Stomach (tissue), 9 donors: ENCODE data around the gene CD82. TPM values are rescaled to one million over a fixed set of nuclear protein-coding genes. Genes with fewer than 3 reads are reported as not detected.

Experiments
- DNase-seq, 2 donors: peaks; one replicate each; pipeline versions ENCODE4 v3.0.0 to v3.0.0-alpha.2; 2013 to 2019
- H3K27ac ChIP-seq, 5 donors: fragments of 200-600 bp in 4 of 5; sonication (generic) in 4 of 5; one replicate each; pipeline ENCODE4 v1.5.1; 2013 to 2019; ENCODE audit warnings: mild to moderate bottlenecking in 1 of 5, moderate library complexity in 1 of 5
- H3K27me3 ChIP-seq, 3 donors: fragments of 200-600 bp; sonication (generic); one replicate each; pipeline ENCODE4 v1.5.1; 2017 to 2019; ENCODE audit warnings: mixed run types in 1 of 3
- H3K36me3 ChIP-seq, 4 donors: fragments of 200-600 bp; sonication (generic); 1 replicate in 3 of 4; 2 replicates in 1 of 4; pipeline ENCODE4 v1.5.1; 2016 to 2019
- H3K4me1 ChIP-seq, 4 donors: fragments of 200-600 bp; sonication (generic); one replicate each; pipeline ENCODE4 v1.5.1; 2016 to 2019
- H3K4me3 ChIP-seq, 4 donors: fragments of 200-600 bp; sonication (generic) in 3 of 4; one replicate each; pipeline ENCODE4 v1.5.1; 2016 to 2019; ENCODE audit warnings: mild to moderate bottlenecking in 1 of 4
- H3K9me3 ChIP-seq, 4 donors: fragments of 200-600 bp; sonication (generic); one replicate each; pipeline ENCODE4 v1.5.1; 2016 to 2019
- EP300 ChIP-seq: sonication (generic); formaldehyde crosslinking; IDR thresholded peaks from one replicate; pipeline ENCODE4 v1.6.1; 2017; ENCODE audit warnings: antibody characterized with exemption
- POLR2A ChIP-seq, 4 donors: fragments of 450-650 bp; IDR thresholded peaks; one replicate each; pipeline ENCODE4 v1.6.1; 2016; ENCODE audit warnings: antibody characterized with exemption in 4 of 4, control low read depth in 2 of 4, mild to moderate bottlenecking in 1 of 4, moderate library complexity in 1 of 4
- POLR2AphosphoS5 ChIP-seq, 3 donors: sonication (generic); formaldehyde crosslinking; IDR thresholded peaks; one replicate each; pipeline ENCODE4 v1.6.1; 2016; ENCODE audit warnings: antibody characterized with exemption in 3 of 3
- WGBS, 5 donors: extraction: QIAGEN DNeasy Blood & Tissue Kit in 3 of 5; methylation state at CpG; one replicate each; pipeline versions ENCODE4 v1.1.5 to v1.1.7; 2013 to 2018; 5-methylcytosine and 5-hydroxymethylcytosine counted together
- intact Hi-C: fragments of 100-400 bp; cut with DNase I; formaldehyde crosslinking; loops from one replicate; pipeline ENCODE4 v1.15.1; 2023; ENCODE audit warnings: low total_unique reads
- polyA plus RNA-seq, 3 donors: library from polyadenylated mRNA; stranded (reverse); fragments of 200-250 nt; gene quantifications; one replicate each; pipeline ENCODE4 v1.2.3, GENCODE V29; 2013
- total RNA-seq, 5 donors: library from RNA; depleted of rRNA; stranded (reverse); fragments of >200 nt; gene quantifications; one replicate each; pipeline versions ENCODE4 v1.1.0 to v1.2.3, GENCODE V29; 2014 to 2016
- TF ChIP-seq, protein P1 (sequence below), 7 experiments: fragments of 450-650 bp in 4 of 7; fragments of 200-600 bp in 3 of 7; sonication (generic) in 3 of 7; IDR thresholded peaks; one replicate each; pipeline ENCODE4 v1.5.1; 2016 to 2019; ENCODE audit warnings: antibody characterized with exemption in 7 of 7, control low read depth in 2 of 7, mild to moderate bottlenecking in 1 of 7
- donor health status: healthy with polysubstance abuse.
- donor health status: Bipolar disorder and iron deficiency.
- donor health status: healthy.

CD82 gene
- total and polyA plus RNA-seq, 8 donors: 0.58 to 54.4 (median 25.3) TPM

DNA sequence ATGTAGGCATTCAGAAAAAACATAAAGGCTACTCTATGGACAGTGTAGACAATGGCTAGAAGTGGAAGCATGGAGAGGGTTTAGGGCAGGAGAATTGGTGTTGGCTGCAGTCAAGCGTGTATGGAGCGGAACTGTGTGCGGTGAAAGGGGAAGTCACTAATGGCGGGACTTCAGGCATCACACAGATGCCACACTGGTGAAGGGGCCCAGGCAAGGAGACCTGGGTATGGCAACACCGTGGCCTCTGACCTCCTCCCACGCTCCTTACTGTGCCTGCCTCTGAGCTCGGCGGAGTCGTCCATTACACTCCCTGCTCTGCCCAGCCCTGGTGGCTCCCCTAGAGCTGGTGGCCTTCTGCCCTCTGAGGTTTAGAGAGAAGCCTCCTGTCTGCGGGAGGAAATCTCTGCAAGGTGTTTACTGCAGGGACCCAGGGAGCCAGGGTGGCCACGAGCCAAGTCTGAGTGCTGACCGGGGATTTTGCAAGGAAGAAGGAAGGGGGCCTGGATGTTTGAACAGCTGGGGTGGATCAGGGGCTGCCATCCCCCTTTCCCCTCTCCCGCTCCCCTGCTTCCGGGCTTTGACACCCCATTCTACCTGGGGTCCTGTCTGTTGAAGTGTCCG is 86.2 kb downstream of the CD82 start:
- intact Hi-C loops: no loop called here
- Histone ChIP-seq H3K4me3 (no peak overlapping the region), H3K4me1 (no peaks in the 10 kb centered on the region), H3K27me3 (peaks cover 0 to 33% (median 0%) of the 10 kb centered on the region in 3 donors), H3K9me3 (peaks cover 0 to 5% (median 0%) of the 10 kb centered on the region in 4 donors), H3K36me3 (no peaks in the 10 kb centered on the region), H3K27ac (no peak overlapping the region)
- no peak for TF ChIP-seq EP300
- TF ChIP-seq, protein P1, sequence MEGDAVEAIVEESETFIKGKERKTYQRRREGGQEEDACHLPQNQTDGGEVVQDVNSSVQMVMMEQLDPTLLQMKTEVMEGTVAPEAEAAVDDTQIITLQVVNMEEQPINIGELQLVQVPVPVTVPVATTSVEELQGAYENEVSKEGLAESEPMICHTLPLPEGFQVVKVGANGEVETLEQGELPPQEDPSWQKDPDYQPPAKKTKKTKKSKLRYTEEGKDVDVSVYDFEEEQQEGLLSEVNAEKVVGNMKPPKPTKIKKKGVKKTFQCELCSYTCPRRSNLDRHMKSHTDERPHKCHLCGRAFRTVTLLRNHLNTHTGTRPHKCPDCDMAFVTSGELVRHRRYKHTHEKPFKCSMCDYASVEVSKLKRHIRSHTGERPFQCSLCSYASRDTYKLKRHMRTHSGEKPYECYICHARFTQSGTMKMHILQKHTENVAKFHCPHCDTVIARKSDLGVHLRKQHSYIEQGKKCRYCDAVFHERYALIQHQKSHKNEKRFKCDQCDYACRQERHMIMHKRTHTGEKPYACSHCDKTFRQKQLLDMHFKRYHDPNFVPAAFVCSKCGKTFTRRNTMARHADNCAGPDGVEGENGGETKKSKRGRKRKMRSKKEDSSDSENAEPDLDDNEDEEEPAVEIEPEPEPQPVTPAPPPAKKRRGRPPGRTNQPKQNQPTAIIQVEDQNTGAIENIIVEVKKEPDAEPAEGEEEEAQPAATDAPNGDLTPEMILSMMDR (IDR thresholded peaks at IDR 0.05): no peak
- DNase-seq: peak in 1 of 2 donors; percentile 49
- 42 to 50% (median 48%) methylated on average over 15 of the region's 15 CpGs for WGBS, 5 donors

- TF ChIP-seq EP300 (no peak), POLR2AphosphoS5 (IDR thresholded peaks at IDR 0.05) (no peak), POLR2A (IDR thresholded peaks at IDR 0.05) (no peak)
- TF ChIP-seq, protein P1 (IDR thresholded peaks at IDR 0.05): no peak
- Histone ChIP-seq H3K27me3 (peaks cover 0 to 33% (median 0%) of the 10 kb centered on the region in 3 donors), H3K27ac (no peak overlapping the region), H3K4me3 (no peak overlapping the region), H3K4me1 (no peaks in the 10 kb centered on the region), H3K36me3 (no peaks in the 10 kb centered on the region), H3K9me3 (no peaks in the 10 kb centered on the region)
- no peak for DNase-seq
- intact Hi-C loops: no loop called here
- WGBS, 5 donors: 74 to 85% (median 80%) methylated on average over 16 of the region's 16 CpGs
Observed at GRCh38 chr11:44652901-44653644, 87.6 kb downstream of the CD82 start.

GRCh38 chr11:44654057-44654456 is 88.6 kb downstream of the CD82 start:
- Histone ChIP-seq H3K36me3 (no peaks in the 10 kb centered on the region), H3K4me1 (no peaks in the 10 kb centered on the region), H3K27me3 (peaks cover 0 to 33% (median 0%) of the 10 kb centered on the region in 3 donors), H3K4me3 (no peak overlapping the region), H3K9me3 (no peaks in the 10 kb centered on the region), H3K27ac (no peak overlapping the region)
- TF ChIP-seq EP300 (no peak), POLR2AphosphoS5 (IDR thresholded peaks at IDR 0.05) (no peak), POLR2A (IDR thresholded peaks at IDR 0.05) (no peak)
- TF ChIP-seq, protein P1 (IDR thresholded peaks at IDR 0.05): no peak
- intact Hi-C loops: no loop called here
- no peak for DNase-seq
- 91 to 96% (median 92%) methylated on average over 9 of the region's 9 CpGs for WGBS, 5 donors

GRCh38 chr11:44654596-44654995 is 89.1 kb downstream of the CD82 start:
- DNase-seq: no peak
- TF ChIP-seq, protein P1 (IDR thresholded peaks at IDR 0.05): no peak
- TF ChIP-seq EP300 (no peak), POLR2A (IDR thresholded peaks at IDR 0.05) (no peak), POLR2AphosphoS5 (IDR thresholded peaks at IDR 0.05) (no peak)
- H3K4me3 ChIP-seq: no peak overlapping the region
- H3K9me3 ChIP-seq: no peaks in the 10 kb centered on the region
- peaks cover 0 to 33% (median 0%) of the 10 kb centered on the region in 3 donors for H3K27me3 ChIP-seq
- no peaks in the 10 kb centered on the region for H3K36me3 ChIP-seq
- no peak overlapping the region for H3K27ac ChIP-seq
- intact Hi-C loops: no loop called here
- H3K4me1 ChIP-seq: no peaks in the 10 kb centered on the region
- WGBS, 5 donors: 90 to 94% (median 93%) methylated on average over 10 of the region's 10 CpGs
